HEK293T (cell line): ENCODE measurements around the gene PIGU.

Source experiments
- ARNT ChIP-seq: fragments of 450-650 bp; IDR thresholded peaks from 2 replicates; pipeline ENCODE4 v1.6.1; 2017; ENCODE audit warnings: mild to moderate bottlenecking
- BHLHE40 ChIP-seq: fragments of 450-650 bp; IDR thresholded peaks from 2 replicates; pipeline ENCODE4 v1.6.1; 2016; ENCODE audit warnings: mild to moderate bottlenecking, moderate library complexity, borderline replicate concordance
- FOXK2 ChIP-seq: fragments of 450-650 bp; IDR thresholded peaks from 2 replicates; pipeline ENCODE4 v1.6.1; 2016; ENCODE audit warnings: mild to moderate bottlenecking
- FOXM1 ChIP-seq: fragments of 450-650 bp; IDR thresholded peaks from 2 replicates; pipeline ENCODE4 v1.6.1; 2017; ENCODE audit warnings: mild to moderate bottlenecking, borderline replicate concordance
- SUZ12 ChIP-seq: fragments of 450-650 bp; IDR thresholded peaks from 2 replicates; pipeline ENCODE4 v1.6.1; 2016; ENCODE audit warnings: mild to moderate bottlenecking

GRCh38 chr20:34708621-34709043, 31.7 kb upstream of the PIGU start:
- TF ChIP-seq ARNT: no peak
- TF ChIP-seq BHLHE40: no peak
- no peak for TF ChIP-seq FOXM1
- no peak for TF ChIP-seq FOXK2
- TF ChIP-seq SUZ12: no peak
